IPS DF 6.9 (cell line): ENCODE data around the gene OPCML.

ENCODE experiments used
- DNase-seq: peaks from one replicate; pipeline ENCODE4 v3.0.0-alpha.2; 2013; ENCODE audit warnings: low read depth, low spot score
- H3K27ac ChIP-seq: one replicate; pipeline ENCODE4 v1.5.1; 2013; ENCODE audit warnings: low read length, control low read depth
- H3K27me3 ChIP-seq: 2 replicates; pipeline ENCODE4 v1.6.1; 2013; ENCODE audit warnings: mild to moderate bottlenecking, low read length; ENCODE audit not compliant: control insufficient read depth, insufficient read depth
- H3K36me3 ChIP-seq: 2 replicates; pipeline ENCODE4 v1.6.1; 2013; ENCODE audit warnings: low read length; ENCODE audit not compliant: control insufficient read depth, insufficient read depth
- H3K4me1 ChIP-seq: 2 replicates; pipeline ENCODE4 v1.6.1; 2013; ENCODE audit warnings: low read length; ENCODE audit not compliant: control insufficient read depth, insufficient read depth
- H3K4me3 ChIP-seq: 2 replicates; pipeline ENCODE4 v1.5.1; 2013; ENCODE audit warnings: mild to moderate bottlenecking, low read length
- H3K9me3 ChIP-seq: 2 replicates; pipeline ENCODE4 v1.6.1; 2013; ENCODE audit warnings: low read length, inconsistent platforms; ENCODE audit not compliant: control insufficient read depth, insufficient read depth
- WGBS: extraction: QIAGEN DNeasy Blood & Tissue Kit; methylation state at CpG from one replicate; pipeline ENCODE4 v1.1.7; 2013; ENCODE audit warnings: mixed read lengths, missing lambda C conversion rate; ENCODE audit not compliant: insufficient read length, insufficient coverage; 5-methylcytosine and 5-hydroxymethylcytosine counted together

The OPCML gene

DNA sequence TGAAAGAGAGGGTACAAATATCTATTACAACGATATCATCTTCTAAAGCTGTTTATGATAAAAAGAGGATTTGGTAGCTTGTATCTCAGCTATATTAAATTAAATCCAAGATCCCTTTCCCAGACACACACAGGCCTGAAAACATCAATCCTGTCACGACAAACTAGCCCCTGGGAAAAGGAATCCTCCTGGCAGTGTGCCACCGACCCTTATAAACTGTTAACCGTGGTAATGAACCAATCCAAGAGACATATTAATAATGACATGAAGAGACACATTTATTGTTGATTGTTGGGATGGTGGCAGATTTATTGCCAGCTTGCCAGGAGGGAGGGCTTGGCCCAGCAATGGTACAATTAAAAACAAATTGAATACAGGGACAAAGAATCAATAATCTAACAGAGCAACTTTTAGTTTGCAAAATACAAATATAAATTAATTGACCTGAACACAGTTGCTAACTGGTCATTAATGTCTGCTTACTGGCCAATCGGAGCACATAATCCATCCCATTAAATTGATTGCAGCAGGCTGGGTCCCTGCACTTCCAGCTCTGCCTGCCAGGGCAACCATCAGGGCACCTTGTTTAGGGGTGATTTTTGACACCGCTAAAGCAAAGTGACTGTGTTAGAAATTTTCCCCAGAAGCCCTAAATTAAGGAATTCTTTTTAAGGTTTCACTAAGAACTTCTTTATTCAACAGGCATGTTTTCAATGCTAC, 887.6 kb downstream of the OPCML start:
- no peaks in the 10 kb centered on the region for H3K9me3 ChIP-seq

DNA sequence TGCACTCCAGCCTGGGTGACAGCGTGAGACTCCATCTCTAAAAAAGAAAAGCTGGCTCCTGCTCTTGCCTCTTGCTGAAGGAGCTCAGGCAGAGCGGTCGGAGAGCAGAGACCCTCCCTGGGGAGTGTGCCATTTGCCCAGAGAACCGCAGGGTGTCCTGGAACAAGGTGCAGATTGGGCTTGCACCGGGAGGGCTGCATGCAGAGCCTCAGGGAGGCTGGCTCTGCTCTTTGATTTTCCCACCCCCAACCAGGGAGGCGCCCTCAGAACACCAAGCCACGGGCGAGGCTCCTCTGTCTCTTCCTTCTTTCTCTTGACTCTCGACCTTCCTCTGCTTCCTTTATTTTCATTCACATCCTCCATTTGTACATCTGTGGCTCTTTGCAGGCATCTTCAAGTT, 889.1 kb downstream of the OPCML start:
- H3K9me3 ChIP-seq, result no peaks in the 10 kb centered on the region
- DNase-seq, result no peak
- no peaks in the 10 kb centered on the region for H3K36me3 ChIP-seq
- H3K4me1 ChIP-seq, result peaks cover 1% of the 10 kb centered on the region; the same call in 1 of the 2 replicates
- H3K27me3 ChIP-seq, result no peaks in the 10 kb centered on the region
- no CpG with 5 or more reads among the region's 9 CpGs for WGBS
- no peak overlapping the region for H3K4me3 ChIP-seq
- no peak overlapping the region for H3K27ac ChIP-seq

More for the DNA sequence above, 887.6 kb downstream of the OPCML start:
- H3K4me1 ChIP-seq, result peaks cover 1% of the 10 kb centered on the region; the same call in 1 of the 2 replicates
- H3K27ac ChIP-seq, result no peak overlapping the region
- no peak for DNase-seq
- WGBS, result no CpG with 5 or more reads among the region's 6 CpGs
- no peaks in the 10 kb centered on the region for H3K27me3 ChIP-seq
- H3K36me3 ChIP-seq, result no peaks in the 10 kb centered on the region
- H3K4me3 ChIP-seq, result no peak overlapping the region

DNA sequence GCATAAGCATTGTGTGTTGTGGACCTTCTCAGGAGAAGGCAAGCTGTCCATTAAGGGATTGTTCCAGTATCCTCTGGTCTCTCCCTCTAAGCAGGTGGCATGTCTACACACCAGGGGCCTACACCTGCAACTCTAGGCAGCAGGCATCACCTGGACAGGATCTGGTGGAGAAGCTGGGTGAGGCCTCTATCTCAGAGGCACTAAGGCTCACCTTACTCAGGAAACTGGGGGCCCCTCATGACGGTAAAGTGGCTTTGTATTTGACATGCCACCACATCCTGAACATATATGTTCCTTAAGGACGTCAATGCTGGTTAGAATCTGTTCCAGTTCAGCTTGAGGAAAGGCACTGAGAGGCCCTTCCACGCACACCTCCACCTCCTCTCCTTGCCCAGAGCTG, 891.3 kb downstream of the OPCML start:
- Histone ChIP-seq H3K27me3 (no peaks in the 10 kb centered on the region), H3K4me3 (no peak overlapping the region), H3K9me3 (no peaks in the 10 kb centered on the region), H3K27ac (no peak overlapping the region), H3K36me3 (no peaks in the 10 kb centered on the region), H3K4me1 (no peaks in the 10 kb centered on the region)
- no CpG with 5 or more reads among the region's 3 CpGs for WGBS
- no peak for DNase-seq

GRCh38 chr11:132639986-132640385, 892.3 kb downstream of the OPCML start:
- H3K27ac ChIP-seq, result no peak overlapping the region
- H3K27me3 ChIP-seq, result no peaks in the 10 kb centered on the region
- no peaks in the 10 kb centered on the region for H3K9me3 ChIP-seq
- no peak for DNase-seq
- WGBS, result no CpG with 5 or more reads among the region's 6 CpGs
- H3K36me3 ChIP-seq, result no peaks in the 10 kb centered on the region
- H3K4me1 ChIP-seq, result no peaks in the 10 kb centered on the region
- H3K4me3 ChIP-seq, result no peak overlapping the region

- no peak overlapping the region for H3K4me3 ChIP-seq
- H3K27ac ChIP-seq, result no peak overlapping the region
- no peak for DNase-seq
- no peaks in the 10 kb centered on the region for H3K36me3 ChIP-seq
- no peaks in the 10 kb centered on the region for H3K9me3 ChIP-seq
- no CpG with 5 or more reads among the region's 3 CpGs for WGBS
- H3K27me3 ChIP-seq, result no peaks in the 10 kb centered on the region
- H3K4me1 ChIP-seq, result no peaks in the 10 kb centered on the region
Observed at GRCh38 chr11:132639403-132639802, 892.9 kb downstream of the OPCML start.

- H3K27ac ChIP-seq, result no peak overlapping the region
- H3K4me3 ChIP-seq, result no peak overlapping the region
- DNase-seq, result no peak
- H3K27me3 ChIP-seq, result no peaks in the 10 kb centered on the region
- H3K9me3 ChIP-seq, result no peaks in the 10 kb centered on the region
- H3K36me3 ChIP-seq, result no peaks in the 10 kb centered on the region
- H3K4me1 ChIP-seq, result no peaks in the 10 kb centered on the region
- no CpG with 5 or more reads among the region's 1 CpG for WGBS
Observed at GRCh38 chr11:132638423-132638822, 893.9 kb downstream of the OPCML start.

DNA sequence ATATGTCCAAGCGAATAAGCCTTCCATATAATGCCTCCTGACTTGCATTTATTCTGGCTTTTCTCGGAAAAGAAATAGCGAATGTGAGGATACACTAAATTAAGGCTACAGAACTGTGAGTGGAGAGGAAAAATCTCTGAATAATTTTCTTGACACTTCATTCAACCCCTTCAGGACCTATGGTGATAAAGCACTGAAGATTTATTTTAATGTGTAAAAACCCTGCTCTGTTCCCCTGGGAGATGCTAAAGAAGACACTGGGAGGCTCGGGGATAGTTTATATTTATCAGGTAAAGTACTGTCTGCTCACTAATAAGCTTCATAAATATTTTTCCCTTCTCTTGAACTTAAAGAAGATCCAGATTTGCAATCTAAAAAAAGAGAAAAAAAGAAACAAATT, 895.8 kb downstream of the OPCML start:
- no CpG with 5 or more reads among the region's 4 CpGs for WGBS
- H3K27me3 ChIP-seq, result no peaks in the 10 kb centered on the region
- H3K27ac ChIP-seq, result no peak overlapping the region
- no peak for DNase-seq
- no peaks in the 10 kb centered on the region for H3K4me1 ChIP-seq
- no peaks in the 10 kb centered on the region for H3K36me3 ChIP-seq
- H3K4me3 ChIP-seq, result no peak overlapping the region
- no peaks in the 10 kb centered on the region for H3K9me3 ChIP-seq

GRCh38 chr11:132632641-132633124, 899.6 kb downstream of the OPCML start:
- Histone ChIP-seq H3K9me3 (no peaks in the 10 kb centered on the region), H3K27ac (no peak overlapping the region), H3K27me3 (no peaks in the 10 kb centered on the region), H3K36me3 (no peaks in the 10 kb centered on the region), H3K4me1 (no peaks in the 10 kb centered on the region), H3K4me3 (no peak overlapping the region)
- WGBS, result no CpG with 5 or more reads among the region's 9 CpGs
- no peak for DNase-seq

DNA sequence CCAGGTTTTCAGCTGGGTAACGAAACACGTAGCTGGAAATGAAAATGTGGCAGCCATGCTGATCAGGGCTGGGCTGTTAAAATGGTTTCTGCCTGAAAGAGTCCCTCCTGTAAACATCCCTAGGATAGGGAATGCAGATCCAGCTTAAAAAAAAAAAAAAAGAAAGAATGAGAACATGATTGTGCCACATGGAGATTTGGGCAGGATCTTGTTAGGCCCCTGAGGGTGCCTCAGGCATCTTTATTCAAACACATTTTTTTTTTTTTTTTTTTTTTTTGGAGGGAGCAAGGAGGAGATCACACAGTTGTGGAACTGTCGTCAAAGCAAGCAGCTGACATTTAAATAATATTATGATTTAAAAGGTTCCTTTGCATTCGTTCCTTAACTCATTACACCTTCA, 900.3 kb downstream of the OPCML start:
- no CpG with 5 or more reads among the region's 4 CpGs for WGBS
- H3K9me3 ChIP-seq, result no peaks in the 10 kb centered on the region

DNA sequence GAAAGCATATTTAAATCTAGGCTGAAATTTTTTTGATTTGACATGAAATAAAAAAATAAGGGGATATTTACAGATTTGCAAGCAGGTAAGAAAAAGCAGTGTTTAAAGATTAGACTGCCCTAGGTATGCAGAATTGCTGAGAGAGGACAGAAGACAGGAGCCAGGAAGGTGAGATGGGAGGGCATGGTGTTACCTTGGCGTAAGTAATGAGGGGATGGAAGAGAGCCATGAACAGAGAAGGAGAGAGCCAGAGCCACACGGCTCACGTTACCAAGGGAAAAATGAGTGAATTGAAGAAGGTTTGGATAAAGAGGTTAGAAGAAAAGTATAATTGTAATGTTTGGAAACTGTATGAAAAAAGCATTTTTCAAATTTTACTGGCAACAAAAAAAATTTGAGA, 904.3 kb downstream of the OPCML start:
- no peak for DNase-seq
- Histone ChIP-seq H3K27ac (no peak overlapping the region), H3K9me3 (no peaks in the 10 kb centered on the region), H3K36me3 (no peaks in the 10 kb centered on the region), H3K4me1 (no peaks in the 10 kb centered on the region), H3K4me3 (no peak overlapping the region), H3K27me3 (no peaks in the 10 kb centered on the region)
- no CpG with 5 or more reads among the region's 3 CpGs for WGBS

More for the DNA sequence above, 900.3 kb downstream of the OPCML start:
- DNase-seq, result no peak
- no peak overlapping the region for H3K4me3 ChIP-seq
- no peaks in the 10 kb centered on the region for H3K27me3 ChIP-seq
- H3K36me3 ChIP-seq, result no peaks in the 10 kb centered on the region
- no peaks in the 10 kb centered on the region for H3K4me1 ChIP-seq
- H3K27ac ChIP-seq, result no peak overlapping the region

DNA sequence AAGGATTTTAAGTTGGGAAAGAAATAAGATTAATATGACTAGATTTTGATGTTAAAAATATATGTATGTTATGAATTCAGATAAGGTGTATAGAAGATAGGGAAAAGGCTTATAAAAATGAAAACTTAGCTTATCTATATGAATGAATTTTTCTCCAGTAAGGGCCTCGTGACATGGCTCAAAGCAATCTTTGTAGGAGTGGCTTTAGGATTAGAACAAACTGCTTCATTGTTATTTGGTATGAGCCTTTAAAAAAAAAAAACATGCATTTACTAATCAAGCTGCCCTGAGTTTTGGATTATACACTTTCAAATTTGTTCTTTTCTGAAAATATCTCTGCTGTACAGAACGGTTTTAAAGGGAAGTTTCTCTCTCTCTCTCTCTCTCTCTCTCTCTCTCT, 905.9 kb downstream of the OPCML start:
- WGBS, result no CpG with 5 or more reads among the region's 2 CpGs
- Histone ChIP-seq H3K27ac (no peak overlapping the region), H3K4me1 (no peaks in the 10 kb centered on the region), H3K4me3 (no peak overlapping the region), H3K9me3 (no peaks in the 10 kb centered on the region), H3K36me3 (no peaks in the 10 kb centered on the region), H3K27me3 (no peaks in the 10 kb centered on the region)
- no peak for DNase-seq
